ENCODE measurements around the gene PRRT1B. TPM values are rescaled to one million over a fixed set of nuclear protein-coding genes. Genes with fewer than 3 reads are reported as not detected.

Gene PRRT1B
- total RNA-seq, 2 donors from 2014 or later: 3.5 to 4.1 TPM

GRCh38 chr9:131607591-131607990, 62.3 kb downstream of the PRRT1B start:
- DNase-seq (no peak), ATAC-seq (no peak)
- intact Hi-C loops (cut with DNase I, micrococcal nuclease): no loop called here

- ATAC-seq (peak; percentile 12), DNase-seq (peak; percentile 36 to 43)
- intact Hi-C loops (cut with DNase I, micrococcal nuclease): no loop called here
Observed at GRCh38 chr9:131608493-131609037, 63.2 kb downstream of the PRRT1B start.

Other genes starting within 250 kb of the PRRT1B start
- 100 to 1,000 TPM; 110 to 114 TPM for gene PRRC2B, start 151.4 kb upstream of the PRRT1B start, total RNA-seq
- 10 to 100 TPM; 30.9 to 31.0 TPM for gene POMT1, start 42.6 kb upstream of the PRRT1B start, total RNA-seq
- 10 to 100 TPM; 22.6 to 29.5 TPM for gene UCK1, start 14.3 kb upstream of the PRRT1B start, total RNA-seq
- gene RAPGEF1, start 194.6 kb downstream of the PRRT1B start, total RNA-seq: 10 to 100 TPM; 61.2 to 75.0 TPM

Measured in left colon (tissue), 2 donors.